Measurements from ENCODE around the gene IL2RA.
"Not testable (repeated sequence)": the region's sequence is repeated elsewhere in the genome, so short reads cannot be mapped to it uniquely, and the experiment has no call there.

IL2RA gene

DNA sequence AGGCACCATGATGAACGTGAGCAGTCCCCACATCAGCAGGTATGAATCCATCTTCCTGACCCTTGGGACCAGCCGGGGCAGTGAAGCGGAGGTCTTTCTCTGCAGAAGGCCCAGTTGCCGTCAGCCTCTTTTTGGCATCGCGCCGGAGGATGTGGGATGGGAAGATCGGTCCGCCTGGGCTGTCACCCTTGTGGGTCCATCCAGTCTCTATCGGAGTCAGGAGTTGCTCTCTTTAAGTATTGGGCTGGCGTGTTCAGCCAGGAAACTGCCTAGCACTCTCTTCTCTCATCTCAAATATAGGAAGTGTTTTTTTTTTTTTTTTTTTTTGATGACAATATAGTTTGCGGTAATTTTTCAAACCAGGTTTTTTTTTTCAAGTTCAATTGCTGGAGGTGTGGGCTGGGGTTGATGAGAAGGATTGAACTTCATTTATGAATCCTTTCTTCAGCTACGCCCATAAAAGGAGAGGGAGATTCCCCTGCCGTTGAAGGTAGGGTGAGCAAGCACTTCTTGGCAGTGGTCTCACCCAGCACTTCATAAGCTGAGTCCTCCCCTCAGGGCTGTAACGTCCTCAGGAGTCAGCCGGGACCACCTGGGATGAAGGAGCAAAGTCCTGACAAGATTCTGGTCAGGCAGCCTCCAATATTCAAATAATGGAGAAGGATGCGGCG is at the start of gene IL2RA:
Gene IL2RA (minus strand): TSS at position 267 of the 671 bp plus-strand sequence. CDS start 216 bp downstream, at position 51.
- no peak for DNase-seq

DNA sequence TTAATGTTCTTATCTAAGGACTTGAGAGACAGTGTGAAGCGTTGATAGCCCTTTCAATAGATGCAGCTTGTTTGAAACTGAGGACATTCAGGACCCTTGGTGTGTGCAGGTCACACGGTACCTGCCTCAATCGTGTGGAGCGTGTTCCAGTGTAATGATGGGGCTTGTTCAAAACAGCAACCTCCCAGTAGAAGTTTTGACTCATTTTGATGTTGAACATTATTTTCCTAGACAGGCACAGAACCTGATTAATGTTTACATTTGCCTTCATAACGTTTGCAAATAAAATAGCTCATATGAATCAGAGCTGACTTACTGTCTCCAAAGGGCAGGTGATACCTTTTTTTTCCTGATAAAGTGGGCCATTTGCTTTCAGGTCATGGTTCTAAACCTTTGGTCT is 48.0 kb upstream of the IL2RA start:
- no peak for DNase-seq

DNA sequence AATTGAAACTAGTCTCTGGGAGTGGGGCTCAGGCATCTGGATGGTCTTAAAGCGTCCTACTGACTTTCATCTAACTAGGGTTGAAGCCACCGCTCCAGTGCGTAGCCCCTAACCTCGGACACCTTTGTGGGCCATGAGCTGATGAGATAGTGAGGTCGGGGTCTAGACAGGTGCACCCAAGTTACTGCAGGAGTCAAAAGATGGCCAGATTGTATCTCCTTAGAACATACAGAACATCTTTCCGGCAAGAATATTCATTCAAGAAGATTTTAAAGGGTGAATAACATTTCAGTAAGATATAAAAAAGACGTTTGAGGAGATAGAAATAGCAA is 47.2 kb upstream of the IL2RA start:
- DNase-seq, result no peak

DNA sequence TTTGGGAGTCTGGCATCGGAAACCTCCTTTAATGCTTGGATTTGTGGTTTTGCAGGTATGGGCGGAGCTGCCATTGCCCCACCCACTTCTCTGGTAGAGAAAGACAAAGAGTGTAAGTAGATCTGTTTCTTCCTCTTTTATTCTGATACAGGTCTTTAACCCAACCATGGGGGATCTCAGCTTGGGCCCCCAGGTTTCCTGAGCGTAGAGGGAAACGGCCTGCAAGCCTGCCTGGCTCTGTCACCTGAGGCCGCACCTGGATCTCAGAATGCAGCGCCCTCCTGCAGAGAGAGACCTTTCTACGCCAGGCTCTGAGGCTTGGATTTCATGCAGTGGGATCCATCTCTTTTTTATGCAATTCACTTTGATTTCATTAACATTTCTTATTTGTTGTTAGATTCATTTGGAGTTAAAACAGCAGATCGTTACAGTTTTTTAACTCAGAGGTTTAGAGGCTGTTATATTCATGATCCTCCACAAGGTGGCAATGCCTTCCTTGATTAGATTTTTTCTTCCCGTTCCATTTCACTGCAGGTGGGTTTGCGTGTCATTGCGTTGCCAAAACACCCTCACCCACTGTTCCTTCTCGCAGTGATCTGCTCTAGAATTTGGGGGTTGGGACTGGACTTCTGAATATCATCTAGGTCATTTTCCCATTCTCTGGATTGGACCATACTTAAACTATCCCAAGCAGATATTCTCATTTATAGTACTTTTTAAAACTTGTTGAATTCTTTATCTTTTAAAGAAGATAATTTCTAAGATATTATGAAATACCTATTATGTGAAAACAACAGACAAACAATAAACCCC is 46.7 kb upstream of the IL2RA start:
- no peak for DNase-seq

DNA sequence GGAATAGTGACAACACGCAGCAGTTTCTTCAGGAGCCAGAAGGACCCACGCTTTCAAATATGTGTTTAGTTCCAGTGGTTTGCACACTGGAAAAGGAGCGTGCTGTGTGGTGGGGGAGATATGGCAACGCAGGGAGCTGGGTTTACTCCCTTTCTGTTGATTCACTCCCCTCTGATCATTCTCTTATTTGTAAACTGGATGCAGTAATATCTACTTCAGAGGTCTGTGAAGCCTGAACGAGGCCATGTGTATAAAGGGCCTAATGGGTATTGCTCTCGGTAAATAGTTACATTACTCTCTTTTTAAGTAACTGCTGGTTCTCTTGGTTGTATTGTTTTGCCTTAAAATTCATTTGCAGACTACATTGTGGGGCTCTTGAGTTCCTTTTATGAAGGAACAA is 45.9 kb upstream of the IL2RA start:
- no peak for DNase-seq

DNA sequence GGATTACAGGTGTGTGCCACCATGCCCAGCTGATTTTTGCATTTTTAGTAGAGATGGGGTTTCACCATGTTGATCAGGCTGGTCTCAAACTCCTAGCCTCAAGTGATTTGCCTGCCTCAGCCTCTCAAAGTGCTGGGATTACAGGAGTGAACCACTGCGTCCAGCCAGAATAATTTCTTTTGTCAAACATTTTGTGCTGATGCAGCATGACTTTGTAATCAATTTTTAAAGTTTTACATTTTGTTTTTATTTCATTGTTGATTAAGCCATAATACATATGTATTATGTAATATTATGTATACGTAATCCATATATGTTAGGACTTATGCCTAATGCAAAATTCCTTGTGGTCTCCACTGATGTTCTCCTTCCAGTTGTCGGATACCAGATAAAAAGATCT is 45.4 kb upstream of the IL2RA start:
- DNase-seq, result not testable (repeated sequence)

DNA sequence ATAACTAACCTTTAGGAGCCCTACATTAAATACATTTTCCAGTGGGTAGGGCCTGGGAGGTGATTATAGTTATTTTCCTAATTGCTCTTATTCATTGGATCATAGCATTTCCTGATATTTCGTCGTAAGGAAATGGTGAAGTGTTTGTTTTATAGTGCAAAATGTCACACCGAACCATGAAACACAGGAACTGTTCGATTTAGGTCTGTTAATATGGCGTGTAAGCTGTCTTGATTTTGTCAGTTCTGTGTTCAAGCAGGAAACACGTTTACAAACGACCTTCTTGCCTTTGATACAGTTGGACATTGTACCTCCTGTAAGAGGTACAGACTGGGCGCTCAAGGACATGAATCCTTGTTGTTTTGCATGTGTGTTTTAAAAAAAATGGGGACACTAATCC is 41.4 kb upstream of the IL2RA start:
- DNase-seq, result no peak

DNA sequence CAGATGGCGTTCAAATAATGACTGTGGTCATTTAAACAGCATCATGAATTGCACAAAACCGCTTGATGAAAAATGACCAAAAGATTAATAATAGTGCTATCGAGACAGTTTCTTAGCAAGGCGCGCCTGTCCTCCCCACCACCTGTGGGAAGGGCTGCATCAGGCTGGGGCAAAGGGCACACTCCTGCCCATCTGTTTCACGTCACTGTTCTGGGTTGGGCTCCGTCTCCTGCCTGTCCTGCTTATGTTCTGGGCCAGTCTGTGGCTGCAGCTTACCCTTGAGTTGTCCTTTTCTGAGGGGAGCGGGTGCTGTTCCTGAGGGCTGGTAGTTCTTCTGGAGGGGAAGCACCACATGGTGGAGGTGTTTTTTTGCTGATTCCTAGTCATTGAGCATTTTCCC is 40.0 kb upstream of the IL2RA start:
- DNase-seq, result no peak

DNA sequence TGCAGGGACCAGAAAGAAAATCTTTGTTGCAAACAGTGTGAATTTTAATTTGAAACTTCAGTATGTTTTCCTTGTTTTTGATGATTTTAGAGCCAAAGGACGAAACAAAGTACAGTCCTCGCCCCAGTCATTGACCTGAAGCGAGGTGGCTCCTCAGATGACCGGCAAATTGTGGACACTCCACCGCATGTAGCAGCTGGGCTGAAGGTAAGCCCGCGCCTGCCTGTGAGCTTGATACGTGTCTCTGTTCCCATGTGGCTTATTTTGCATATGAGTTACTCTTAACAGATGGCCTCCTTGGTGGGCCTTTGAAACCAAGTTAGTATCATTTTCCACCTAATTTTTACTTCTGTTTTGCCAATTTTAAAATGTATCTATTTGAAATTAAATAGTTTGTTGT is 39.0 kb upstream of the IL2RA start:
- no peak for DNase-seq

DNA sequence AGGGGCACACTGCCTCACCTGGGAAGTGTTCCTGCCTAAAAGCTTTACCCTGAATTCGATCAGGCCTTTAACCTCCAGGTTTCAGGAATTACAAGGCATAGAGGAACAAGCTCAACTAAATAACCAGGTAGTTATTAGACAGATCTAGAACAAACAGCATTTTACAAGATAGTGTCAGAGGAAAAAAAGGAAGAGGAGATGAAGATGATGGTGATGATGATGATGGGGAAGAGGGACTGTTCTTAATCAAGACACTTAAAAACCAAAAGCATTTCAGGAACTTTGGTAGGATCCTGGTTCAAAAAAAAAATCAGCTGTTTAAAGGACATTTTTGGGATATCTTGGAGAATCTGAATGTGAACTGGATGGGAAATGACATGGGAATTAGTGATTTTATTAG is 38.2 kb upstream of the IL2RA start:
- DNase-seq, result no peak

DNA sequence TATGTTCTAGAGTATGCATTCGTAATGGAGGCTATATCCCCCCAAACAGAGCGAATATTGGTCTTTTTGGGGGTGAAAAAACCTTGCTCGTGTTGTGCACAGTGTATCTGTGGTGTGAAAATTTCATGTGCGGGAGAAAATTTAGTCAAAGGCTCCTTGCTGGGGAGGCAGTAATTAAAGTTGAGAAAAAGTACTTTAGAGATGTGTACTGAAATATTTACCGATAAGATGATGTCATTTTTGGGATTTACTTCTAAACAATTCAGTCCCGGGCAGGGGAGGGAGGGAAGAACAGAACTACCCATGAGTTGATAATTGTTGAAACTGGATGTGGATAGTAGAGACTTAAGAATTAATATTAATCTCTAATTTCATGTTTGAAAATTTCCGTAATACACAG is 36.0 kb upstream of the IL2RA start:
- DNase-seq, result no peak

DNA sequence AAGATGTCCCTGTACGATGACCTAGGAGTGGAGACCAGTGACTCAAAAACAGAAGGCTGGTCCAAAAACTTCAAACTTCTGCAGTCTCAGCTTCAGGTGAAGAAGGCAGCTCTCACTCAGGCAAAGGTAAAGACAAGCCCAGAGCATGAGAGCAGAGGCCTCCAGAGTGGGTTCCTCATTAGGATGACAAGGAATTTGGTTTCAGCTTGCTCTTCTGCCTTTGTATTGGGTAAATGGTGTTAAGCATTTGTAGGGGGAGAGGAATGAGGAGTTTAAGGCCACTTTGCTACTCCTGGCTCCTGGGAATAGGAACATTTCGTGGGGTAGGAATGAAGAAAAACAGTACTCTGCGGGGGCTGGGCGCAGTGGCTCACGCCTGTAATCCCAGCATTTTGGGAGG is 34.9 kb upstream of the IL2RA start:
- DNase-seq, result no peak

DNA sequence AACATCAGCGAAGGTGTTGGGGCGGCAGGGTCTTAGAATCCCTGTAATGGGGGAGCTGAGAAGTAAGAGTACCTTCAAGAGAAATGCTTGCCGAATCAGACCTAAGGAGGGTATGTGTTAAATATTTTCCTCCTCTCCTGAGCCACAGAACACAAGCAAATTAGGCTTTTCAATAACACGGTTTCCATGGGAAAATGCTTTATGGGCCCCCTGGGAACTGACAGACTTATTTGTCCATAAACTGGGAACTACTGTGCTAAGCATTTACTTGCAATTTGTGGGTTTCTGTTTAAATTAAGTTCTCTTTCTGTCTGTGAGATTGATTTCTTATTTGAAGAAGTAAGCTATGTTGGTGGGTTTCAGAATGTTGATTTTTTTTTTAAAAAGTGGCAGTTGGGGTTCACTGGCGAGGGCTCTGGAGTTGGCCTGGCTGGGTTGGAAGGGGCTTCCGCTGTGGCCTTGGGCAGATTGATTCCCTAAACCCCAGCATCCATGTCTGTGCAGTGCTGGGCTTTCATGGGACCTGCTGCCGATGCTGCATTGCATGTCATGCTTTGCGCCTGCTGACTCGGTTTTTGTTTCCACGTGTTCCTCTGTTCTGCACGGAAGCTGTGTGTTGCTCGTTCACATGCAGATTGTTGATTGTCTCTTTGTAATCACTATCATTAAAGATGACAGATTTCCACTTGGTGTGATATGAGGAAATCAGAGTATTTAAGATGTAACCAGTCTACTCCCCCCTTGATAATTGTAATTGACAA is 33.8 kb upstream of the IL2RA start:
- DNase-seq, result no peak

DNA sequence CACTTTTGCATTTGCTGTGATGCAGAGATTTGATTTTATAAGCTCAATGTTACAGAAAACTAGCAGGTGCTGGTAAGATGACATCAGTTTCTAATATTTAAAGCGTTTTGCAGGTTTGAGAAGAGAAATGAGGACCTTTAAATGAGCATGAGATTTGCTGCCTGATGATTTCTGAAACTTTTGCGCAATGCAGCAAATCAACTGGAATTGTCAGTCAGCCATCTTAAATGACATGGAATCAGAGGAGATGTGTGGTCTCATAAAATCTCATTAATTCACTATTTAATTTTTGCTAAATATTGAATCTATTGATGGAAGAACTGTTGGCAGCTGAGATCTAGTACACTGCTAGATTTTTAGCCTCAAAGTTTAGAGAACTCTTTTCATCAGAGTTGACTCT is 30.6 kb upstream of the IL2RA start:
- no peak for DNase-seq

DNA sequence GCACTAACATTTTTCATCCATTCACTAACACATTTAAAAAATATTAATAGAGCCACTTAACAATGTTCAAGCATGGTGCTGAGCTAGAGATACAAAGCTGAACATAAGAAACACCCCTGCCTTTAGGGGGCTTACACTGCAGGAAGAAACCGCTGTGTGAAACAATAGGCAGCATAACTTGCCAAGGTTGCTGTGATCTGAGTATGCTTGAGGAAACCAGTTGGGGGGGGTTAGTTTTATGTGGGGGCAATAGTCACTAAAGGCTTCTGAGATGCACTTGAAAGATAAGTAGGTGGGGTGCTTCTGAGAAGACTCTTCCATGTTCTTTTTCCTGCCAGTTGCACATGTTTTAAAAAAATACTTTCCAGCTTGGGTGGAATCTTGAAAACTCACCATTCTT is 29.5 kb upstream of the IL2RA start:
- DNase-seq, result no peak

DNA sequence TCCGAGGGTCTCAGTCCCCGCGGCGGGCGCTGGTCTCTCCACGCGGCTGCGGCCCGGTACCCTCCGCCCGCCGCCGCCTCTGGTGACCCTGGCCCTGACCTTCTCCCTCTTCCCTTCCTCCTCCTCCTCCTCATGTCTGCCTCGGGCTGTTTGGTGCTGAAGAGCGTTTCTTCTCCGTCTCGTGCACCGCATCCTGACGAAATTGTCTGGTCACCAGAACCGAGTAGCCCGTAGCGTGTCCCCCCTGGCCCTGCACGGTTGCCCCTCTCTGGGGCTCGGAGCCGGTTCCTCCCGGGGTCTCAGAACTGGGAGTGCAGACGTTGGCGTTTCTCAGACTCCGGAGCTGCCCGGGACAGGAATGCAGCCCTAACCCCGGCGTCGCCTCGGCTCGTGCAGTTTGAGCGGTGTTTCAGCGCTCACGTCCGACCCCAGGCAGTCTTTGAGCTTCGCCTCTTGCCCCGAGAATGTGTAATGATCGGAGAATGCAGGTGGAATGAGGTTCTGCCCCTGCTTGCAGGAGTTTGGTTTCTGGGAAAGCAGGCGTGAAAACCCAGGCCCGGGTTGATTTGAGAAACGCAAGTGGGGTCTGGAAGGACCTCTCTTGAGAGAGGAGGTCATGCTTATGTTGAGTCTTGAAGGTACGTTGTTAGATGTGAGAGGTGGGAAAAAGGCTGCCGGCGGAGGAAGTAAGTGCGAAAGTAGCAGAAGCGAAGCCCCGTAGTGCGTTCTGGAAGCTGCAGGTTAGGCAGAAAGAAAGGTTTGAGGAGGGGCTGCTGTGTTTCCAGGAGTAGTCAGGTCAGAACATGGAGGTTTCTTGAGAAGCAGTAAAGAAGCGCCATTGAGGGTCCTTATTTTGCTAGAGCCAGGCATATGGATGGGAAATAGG is 27.4 kb upstream of the IL2RA start:
- peak; percentile 23 for DNase-seq

DNA sequence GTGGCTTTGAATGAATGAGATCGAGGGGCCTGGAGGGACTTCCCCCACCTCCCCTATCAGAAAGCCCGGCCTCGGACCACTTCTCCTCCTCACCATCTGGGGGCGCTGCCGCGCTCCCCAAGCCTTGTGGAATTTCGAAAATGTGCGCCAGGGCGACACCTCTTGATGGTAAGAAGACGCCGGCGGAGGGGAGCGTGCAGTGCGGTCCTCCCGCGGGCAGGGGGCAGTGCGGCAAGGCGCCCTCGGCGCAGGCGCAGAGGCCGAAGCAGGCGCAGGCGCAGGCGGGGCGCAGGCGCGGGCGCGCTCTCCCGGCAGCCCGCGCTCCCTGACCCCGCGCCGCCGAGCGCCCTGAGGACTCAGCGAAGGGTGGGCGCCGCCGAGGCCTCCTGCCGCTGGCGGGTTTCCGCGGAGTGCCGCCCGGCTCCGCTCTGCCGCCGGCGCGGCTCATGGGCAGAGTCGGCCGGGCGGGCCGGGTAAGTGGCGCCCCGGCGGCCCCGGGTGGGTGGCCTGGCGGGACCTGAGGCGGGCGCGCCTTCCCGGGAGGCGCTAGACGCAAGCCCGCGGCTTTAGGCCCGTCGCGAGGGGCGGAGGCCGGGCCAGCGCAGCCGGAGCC is 26.7 kb upstream of the IL2RA start, which contains the start of gene RBM17:
Gene RBM17 (plus strand): TSS at position 314 of the 613 bp plus-strand sequence. CDS start 8,032 bp downstream, outside the sequence.
- peak; percentile 96 for DNase-seq

DNA sequence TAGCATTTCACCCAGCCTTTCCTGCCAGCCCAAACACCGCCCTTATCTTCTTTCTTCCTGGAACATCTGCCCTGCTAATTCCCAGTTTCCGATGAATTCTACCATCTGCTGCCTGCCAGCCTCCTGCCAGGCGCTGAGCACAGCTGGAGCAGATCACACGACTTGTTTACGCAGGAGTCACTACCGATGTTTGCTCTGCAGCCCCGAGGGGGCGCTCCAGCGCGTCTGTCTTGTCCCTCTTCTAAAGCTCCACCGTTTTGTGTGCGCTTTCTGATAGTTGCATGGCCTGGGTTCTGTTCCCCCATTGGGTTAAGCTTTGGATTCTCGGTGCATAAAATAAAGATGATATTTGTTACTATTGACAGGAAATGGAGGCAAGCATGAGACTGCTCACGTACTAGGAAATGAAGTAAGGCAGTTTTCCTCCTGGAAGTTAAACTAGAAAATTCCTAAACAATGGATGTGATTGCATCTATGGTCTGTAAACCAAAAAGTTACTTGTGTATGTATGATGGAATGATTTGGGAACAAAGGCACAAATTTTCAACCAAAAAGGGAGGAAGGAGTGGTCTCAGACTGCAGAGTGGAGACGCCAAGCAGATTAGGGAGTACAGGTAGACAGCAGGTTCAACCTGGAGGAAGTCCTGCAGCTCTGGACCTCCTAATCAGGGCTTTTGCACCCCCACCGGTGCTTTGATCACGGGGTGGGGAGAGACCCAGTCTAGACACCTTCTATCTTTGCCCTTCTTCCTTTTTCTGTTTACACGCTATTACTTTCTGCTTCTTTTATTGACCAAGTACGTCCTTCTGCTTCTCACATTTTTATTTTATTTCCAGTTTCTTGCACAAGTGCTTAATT is 24.4 kb upstream of the IL2RA start:
- no peak for DNase-seq

DNA sequence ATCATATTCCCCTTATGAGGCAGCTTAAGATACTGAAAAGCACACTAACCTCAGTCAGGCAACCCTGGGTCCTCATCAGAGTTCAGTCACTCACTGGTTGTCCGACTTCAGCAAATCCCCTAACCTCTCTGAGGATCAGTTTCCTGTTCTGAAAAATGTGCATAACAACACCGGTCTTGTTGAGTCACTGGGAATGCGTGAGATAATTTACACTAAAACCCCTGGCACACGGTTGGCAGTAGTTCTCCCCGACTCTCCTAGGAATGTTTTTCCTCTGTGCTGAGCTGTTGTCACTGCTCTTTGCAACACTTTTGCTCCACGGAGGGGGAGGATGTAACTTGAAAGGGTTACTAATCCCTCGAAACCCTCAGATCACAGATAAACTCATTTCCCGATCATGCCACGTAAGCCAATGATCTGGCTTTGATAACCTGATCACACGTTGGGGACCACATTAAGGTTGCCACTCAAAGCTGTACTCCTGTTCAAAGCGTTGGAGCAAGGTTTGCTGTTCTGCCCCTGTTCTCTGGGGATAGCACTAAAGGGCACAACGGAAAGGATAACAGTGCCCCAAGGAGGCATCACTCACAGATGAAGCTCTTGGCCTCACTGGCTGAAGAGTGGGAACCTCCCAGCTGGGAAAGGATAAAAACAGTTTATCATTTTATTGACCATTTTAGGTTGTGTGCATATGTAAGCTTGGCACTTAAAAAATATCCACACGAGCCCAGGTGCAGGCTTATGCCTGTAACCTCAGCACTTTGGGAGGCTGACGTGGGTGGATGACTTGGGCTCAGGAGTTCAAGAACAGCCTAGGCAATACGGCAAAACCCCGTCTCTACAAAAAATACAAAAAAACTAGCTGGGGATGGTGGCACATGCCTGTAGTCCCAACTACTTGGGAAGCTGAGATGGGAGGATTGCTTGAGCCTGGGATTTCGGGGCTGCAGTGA is 21.6 kb upstream of the IL2RA start:
- no peak for DNase-seq

All from T1000 (cell line).